ENCODE measurements around the gene ZNF282. TPM values are rescaled to one million over a fixed set of nuclear protein-coding genes. Genes with fewer than 3 reads are reported as not detected.

The ZNF282 gene
- total and polyA plus RNA-seq, 7 donors: 7.6 to 22.5 (median 15.3) TPM

GRCh38 chr7:149172534-149172920 lies 22.8 kb upstream of the ZNF282 start:
- no peak for ATAC-seq
- H3K4me3 ChIP-seq: no peak overlapping the region
- no peak for TF ChIP-seq CTCF (IDR thresholded peaks at IDR 0.05)
- intact Hi-C loops (cut with DNase I): no loop called here
- WGBS, 3 donors: 94 to 98% (median 94%) methylated on average over 1 of the region's 1 CpG
- no peaks in the 10 kb centered on the region for H3K9me3 ChIP-seq
- no peak for DNase-seq
- peaks cover 11 to 99% of the 10 kb centered on the region in 2 donors for H3K36me3 ChIP-seq (ENCODE audit: insufficient read depth in 1 of 2, low read depth in 1 of 2)
- no peak overlapping the region for H3K27ac ChIP-seq
- H3K4me1 ChIP-seq: no peaks in the 10 kb centered on the region
- H3K27me3 ChIP-seq (ENCODE audit: insufficient read depth in 3 of 3, low read length in 2 of 3): no peaks in the 10 kb centered on the region

GRCh38 chr7:149175150-149175549 lies 20.2 kb upstream of the ZNF282 start:
- WGBS, 3 donors: 93 to 95% (median 95%) methylated on average over 2 of the region's 2 CpGs

GRCh38 chr7:149179241-149179640 lies 16.1 kb upstream of the ZNF282 start:
- WGBS, 3 donors: 97 to 98% (median 98%) methylated on average over 19 of the region's 19 CpGs
- ATAC-seq (no peak), DNase-seq (no peak)
- Histone ChIP-seq H3K9me3 (no peaks in the 10 kb centered on the region), H3K4me1 (no peaks in the 10 kb centered on the region), H3K4me3 (no peak overlapping the region), H3K27ac (no peak overlapping the region), H3K36me3 (ENCODE audit: insufficient read depth in 1 of 2, low read depth in 1 of 2) (peaks cover 16 to 88% of the 10 kb centered on the region in 2 donors), H3K27me3 (ENCODE audit: insufficient read depth in 3 of 3, low read length in 2 of 3) (no peaks in the 10 kb centered on the region)
- TF ChIP-seq CTCF (IDR thresholded peaks at IDR 0.05): no peak
- intact Hi-C loops (cut with DNase I): no loop called here

More at GRCh38 chr7:149175150-149175549, 20.2 kb upstream of the ZNF282 start:
- ATAC-seq (no peak), DNase-seq (no peak)
- H3K27me3 ChIP-seq (ENCODE audit: insufficient read depth in 3 of 3, low read length in 2 of 3): no peaks in the 10 kb centered on the region
- no peaks in the 10 kb centered on the region for H3K4me1 ChIP-seq
- H3K4me3 ChIP-seq: no peak overlapping the region
- TF ChIP-seq CTCF (IDR thresholded peaks at IDR 0.05): no peak
- H3K27ac ChIP-seq: no peak overlapping the region
- intact Hi-C loops (cut with DNase I): no loop called here
- H3K36me3 ChIP-seq (ENCODE audit: insufficient read depth in 1 of 2, low read depth in 1 of 2): peaks cover 17 to 99% of the 10 kb centered on the region in 2 donors
- H3K9me3 ChIP-seq: no peaks in the 10 kb centered on the region

- Histone ChIP-seq H3K4me3 (no peak overlapping the region), H3K27me3 (ENCODE audit: insufficient read depth in 3 of 3, low read length in 2 of 3) (no peaks in the 10 kb centered on the region), H3K4me1 (no peaks in the 10 kb centered on the region), H3K9me3 (no peaks in the 10 kb centered on the region), H3K36me3 (ENCODE audit: insufficient read depth in 1 of 2, low read depth in 1 of 2) (peaks cover 16 to 71% of the 10 kb centered on the region in 2 donors), H3K27ac (no peak overlapping the region)
- DNase-seq (no peak), ATAC-seq (no peak)
- TF ChIP-seq CTCF (IDR thresholded peaks at IDR 0.05): no peak
- intact Hi-C loops (cut with DNase I): no loop called here
These were observed 14.5 kb upstream of the ZNF282 start for GRCh38 chr7:149180722-149181449.

GRCh38 chr7:149181450-149181790 lies 13.9 kb upstream of the ZNF282 start:
- peaks cover 15 to 66% of the 10 kb centered on the region in 2 donors for H3K36me3 ChIP-seq (ENCODE audit: insufficient read depth in 1 of 2, low read depth in 1 of 2)
- intact Hi-C loops (cut with DNase I): no loop called here
- no peak for TF ChIP-seq CTCF (IDR thresholded peaks at IDR 0.05)
- H3K27ac ChIP-seq: no peak overlapping the region
- H3K4me1 ChIP-seq: no peaks in the 10 kb centered on the region
- no peaks in the 10 kb centered on the region for H3K9me3 ChIP-seq
- H3K4me3 ChIP-seq: no peak overlapping the region
- no peak for ATAC-seq
- no peak for DNase-seq
- H3K27me3 ChIP-seq (ENCODE audit: insufficient read depth in 3 of 3, low read length in 2 of 3): no peaks in the 10 kb centered on the region
